GM21390 (cell line): ENCODE data around the gene SCFD2.

Experiments used
- ATAC-seq: cut with Tn5 transposase; IDR thresholded peaks from one replicate; pipeline ENCODE4 v1.9.1; 2021; ENCODE audit not compliant: unreplicated experiment

Gene SCFD2

GRCh38 chr4:52966781-52967180, 399.1 kb downstream of the SCFD2 start:
- no peak for ATAC-seq

GRCh38 chr4:52966172-52966571, 399.7 kb downstream of the SCFD2 start:
- ATAC-seq, result no peak

- ATAC-seq, result no peak
These were observed 401.2 kb downstream of the SCFD2 start for GRCh38 chr4:52964561-52965101.

GRCh38 chr4:52964011-52964410, 401.9 kb downstream of the SCFD2 start:
- no peak for ATAC-seq

- ATAC-seq, result no peak
These were observed 403.1 kb downstream of the SCFD2 start for GRCh38 chr4:52962721-52963120.

GRCh38 chr4:52961666-52962412, 404.0 kb downstream of the SCFD2 start:
- no peak for ATAC-seq

- ATAC-seq, result no peak
These were observed 406.3 kb downstream of the SCFD2 start for GRCh38 chr4:52959541-52959940.

- ATAC-seq, result no peak
These were observed 407.8 kb downstream of the SCFD2 start for GRCh38 chr4:52957835-52958631.

- ATAC-seq, result no peak
These were observed 408.6 kb downstream of the SCFD2 start for GRCh38 chr4:52957220-52957686.

- ATAC-seq, result no peak
These were observed 409.2 kb downstream of the SCFD2 start for GRCh38 chr4:52956691-52957090.

GRCh38 chr4:52954560-52955170, 411.2 kb downstream of the SCFD2 start:
- no peak for ATAC-seq

- no peak for ATAC-seq
These were observed 413.3 kb downstream of the SCFD2 start for GRCh38 chr4:52952540-52952939.

- ATAC-seq, result no peak
These were observed 414.8 kb downstream of the SCFD2 start for GRCh38 chr4:52951016-52951415.

GRCh38 chr4:52950226-52950625, 415.6 kb downstream of the SCFD2 start:
- ATAC-seq, result no peak

- ATAC-seq, result no peak
These were observed 416.5 kb downstream of the SCFD2 start for GRCh38 chr4:52949336-52949735.

- ATAC-seq, result no peak
These were observed 417.8 kb downstream of the SCFD2 start for GRCh38 chr4:52948057-52948423.

- ATAC-seq, result no peak
These were observed 418.3 kb downstream of the SCFD2 start for GRCh38 chr4:52947401-52948056.

GRCh38 chr4:52946855-52947254, 419.0 kb downstream of the SCFD2 start:
- ATAC-seq, result no peak

GRCh38 chr4:52945982-52946381, 419.9 kb downstream of the SCFD2 start:
- ATAC-seq, result no peak

- ATAC-seq, result no peak
These were observed 420.4 kb downstream of the SCFD2 start for GRCh38 chr4:52945326-52945898.

- ATAC-seq, result no peak
These were observed 422.2 kb downstream of the SCFD2 start for GRCh38 chr4:52943677-52944076.
